HepG2 (cell line): ENCODE measurements around the gene SLC22A31. TPM values are rescaled to one million over a fixed set of nuclear protein-coding genes. Genes with fewer than 3 reads are reported as not detected.
A peak's percentile ranks its signal among the peaks of the same experiment; 100 is the strongest.

Experiments used
- AGO2 ChIP-seq: fragments of 200-400 bp; formaldehyde crosslinking; optimal IDR thresholded peaks from 2 replicates; pipeline ENCODE3; 2017; ENCODE audit warnings: mild to moderate bottlenecking, low read depth, low read length, moderate library complexity
- ARID4A ChIP-seq: sonication (generic); formaldehyde crosslinking; IDR thresholded peaks from 2 replicates; pipeline ENCODE4 v1.5.0; 2020; ENCODE audit warnings: mild to moderate bottlenecking, missing genetic modification reagents, borderline replicate concordance
- DRAP1 ChIP-seq: IDR thresholded peaks from 2 replicates; pipeline ENCODE4 v1.6.1; 2016; ENCODE audit warnings: missing genetic modification reagents, missing compliant biosample characterization
- DZIP1 ChIP-seq: sonication (generic); formaldehyde crosslinking; IDR thresholded peaks from 2 replicates; pipeline ENCODE4 v1.5.0; 2020; ENCODE audit warnings: mild to moderate bottlenecking, missing genetic modification reagents
- HMG20B ChIP-seq: conservative IDR thresholded peaks from 2 replicates; pipeline ENCODE4 v1.6.1; 2016; ENCODE audit warnings: missing genetic modification reagents, missing compliant biosample characterization
- NCOA1 ChIP-seq: sonication (generic); formaldehyde crosslinking; IDR thresholded peaks from 2 replicates; pipeline ENCODE4 v1.9.0; 2021; ENCODE audit warnings: missing genetic modification reagents
- NFYC ChIP-seq: IDR thresholded peaks from 2 replicates; pipeline ENCODE4 v1.6.1; 2016; ENCODE audit warnings: missing genetic modification reagents, missing compliant biosample characterization
- PLRG1 ChIP-seq: fragments of 450-650 bp; conservative IDR thresholded peaks from 2 replicates; pipeline ENCODE4 v1.6.1; 2016
- POGZ ChIP-seq: sonication (generic); formaldehyde crosslinking; IDR thresholded peaks from 2 replicates; pipeline ENCODE4 v1.4.0; 2020; ENCODE audit warnings: mild to moderate bottlenecking, missing genetic modification reagents
- RNF219 ChIP-seq: sonication (generic); formaldehyde crosslinking; IDR thresholded peaks from 2 replicates; pipeline ENCODE4 v1.5.0; 2020; ENCODE audit warnings: mild to moderate bottlenecking, missing genetic modification reagents
- RXRA ChIP-seq: sonication (generic); formaldehyde crosslinking; IDR thresholded peaks from 2 replicates; pipeline ENCODE4 v1.5.1; 2020; ENCODE audit warnings: missing genetic modification reagents
- THAP11 ChIP-seq: IDR thresholded peaks from 2 replicates; pipeline ENCODE4 v1.6.1; 2016; ENCODE audit warnings: missing biosample characterization, missing genetic modification reagents
- ZBTB25 ChIP-seq: IDR thresholded peaks from 2 replicates; pipeline ENCODE4 v1.6.1; 2018; ENCODE audit warnings: missing genetic modification reagents
- ZBTB42 ChIP-seq: sonication (generic); formaldehyde crosslinking; IDR thresholded peaks from 2 replicates; pipeline ENCODE4 v1.5.0; 2020; ENCODE audit warnings: mild to moderate bottlenecking, missing genetic modification reagents
- ZBTB7B ChIP-seq: sonication (generic); formaldehyde crosslinking; IDR thresholded peaks from 2 replicates; pipeline ENCODE4 v1.4.0; 2020; ENCODE audit warnings: missing genetic modification reagents
- ZNF44 ChIP-seq: sonication (generic); formaldehyde crosslinking; IDR thresholded peaks from 2 replicates; pipeline ENCODE4 v1.5.1; 2020; ENCODE audit warnings: mild to moderate bottlenecking, missing genetic modification reagents
- ZNF619 ChIP-seq: sonication (generic); formaldehyde crosslinking; IDR thresholded peaks from 2 replicates; pipeline ENCODE4 v1.4.0; 2020; ENCODE audit warnings: mild to moderate bottlenecking, missing genetic modification reagents
- ZNF713 ChIP-seq: sonication (generic); formaldehyde crosslinking; IDR thresholded peaks from 2 replicates; pipeline ENCODE4 v1.4.0; 2020; ENCODE audit warnings: mild to moderate bottlenecking, missing genetic modification reagents
- ZNF720 ChIP-seq: sonication (generic); formaldehyde crosslinking; IDR thresholded peaks from 2 replicates; pipeline ENCODE4 v1.4.0; 2020; ENCODE audit warnings: missing genetic modification reagents
- polyA plus RNA-seq, 8 experiments: library from polyadenylated mRNA; depleted of rRNA in 3 of 8; stranded (reverse) in 7 of 8; unstranded in 1 of 8; fragments of >200 nt; fragmentation: Illumina TruSeq in 4 of 8; extraction: Trizol in 4 of 8; gene quantifications; 2 replicates each; pipeline versions ENCODE4 v1.2.1 to v1.2.3, GENCODE V29; 2011 to 2016; ENCODE audit warnings: low read depth in 4 of 8, missing spikeins in 1 of 8, mixed read lengths in 1 of 8; ENCODE audit not compliant: insufficient read depth in 1 of 8
- total RNA-seq, 5 experiments: library from RNA; depleted of rRNA; stranded (reverse); fragments of >200 nt; fragmentation: Illumina TruSeq; extraction: Trizol; gene quantifications; 2 replicates each; pipeline ENCODE4 v1.2.3, GENCODE V29; 2016; ENCODE audit warnings: low read depth in 1 of 5

The SLC22A31 gene
- total and polyA plus RNA-seq, 2 of the 13 experiments (the other 11 are each of a cell fraction or from before 2014, with no cell fraction given): 67.3 to 83.3 TPM

- peak; percentile 67; the same call in 1 of the 2 replicates for TF ChIP-seq ARID4A
- TF ChIP-seq HMG20B (CRISPR knock-in tag): peak; percentile 93
- TF ChIP-seq ZNF713: no peak
- TF ChIP-seq RXRA (CRISPR knock-in tag): peak; percentile 98
- TF ChIP-seq PLRG1: no peak
- TF ChIP-seq ZBTB7B (CRISPR knock-in tag): peak; percentile 96
- TF ChIP-seq ZBTB42 (CRISPR knock-in tag): no peak
- TF ChIP-seq AGO2: peak; percentile 68
- TF ChIP-seq NCOA1 (CRISPR knock-in tag): 0 out of 2 replicates have a peak, but pooled peaks have one; percentile 68
- TF ChIP-seq RNF219 (CRISPR knock-in tag): no peak
- TF ChIP-seq DRAP1 (CRISPR knock-in tag): peak; percentile 43; the same call in 1 of the 2 replicates
- TF ChIP-seq ZBTB25 (CRISPR knock-in tag): peak; percentile 74; the same call in 1 of the 2 replicates
- no peak for TF ChIP-seq ZNF44 (CRISPR knock-in tag)
- peak; percentile 46; the same call in 1 of the 2 replicates for TF ChIP-seq ZNF619 (CRISPR knock-in tag)
- 0 out of 2 replicates have a peak, but pooled peaks have one; percentile 14 for TF ChIP-seq NFYC (CRISPR knock-in tag)
- no peak; the same call in 1 of the 2 replicates for TF ChIP-seq DZIP1 (CRISPR knock-in tag)
- TF ChIP-seq THAP11 (CRISPR knock-in tag): peak; percentile 70; the same call in 1 of the 2 replicates
- peak; percentile 32; the same call in 1 of the 2 replicates for TF ChIP-seq ZNF720 (CRISPR knock-in tag)
- TF ChIP-seq POGZ (CRISPR knock-in tag): peak; percentile 63
Measured at GRCh38 chr16:89197633-89198416, 2.5 kb downstream of the SLC22A31 start (continued).
